ENCODE measurements around the gene SNRPA1. TPM values are rescaled to one million over a fixed set of nuclear protein-coding genes. Genes with fewer than 3 reads are reported as not detected.

SNRPA1 gene
- total and polyA plus RNA-seq, 3 donors from 2014 or later = 91.0 to 121 (median 91.1) TPM

DNA sequence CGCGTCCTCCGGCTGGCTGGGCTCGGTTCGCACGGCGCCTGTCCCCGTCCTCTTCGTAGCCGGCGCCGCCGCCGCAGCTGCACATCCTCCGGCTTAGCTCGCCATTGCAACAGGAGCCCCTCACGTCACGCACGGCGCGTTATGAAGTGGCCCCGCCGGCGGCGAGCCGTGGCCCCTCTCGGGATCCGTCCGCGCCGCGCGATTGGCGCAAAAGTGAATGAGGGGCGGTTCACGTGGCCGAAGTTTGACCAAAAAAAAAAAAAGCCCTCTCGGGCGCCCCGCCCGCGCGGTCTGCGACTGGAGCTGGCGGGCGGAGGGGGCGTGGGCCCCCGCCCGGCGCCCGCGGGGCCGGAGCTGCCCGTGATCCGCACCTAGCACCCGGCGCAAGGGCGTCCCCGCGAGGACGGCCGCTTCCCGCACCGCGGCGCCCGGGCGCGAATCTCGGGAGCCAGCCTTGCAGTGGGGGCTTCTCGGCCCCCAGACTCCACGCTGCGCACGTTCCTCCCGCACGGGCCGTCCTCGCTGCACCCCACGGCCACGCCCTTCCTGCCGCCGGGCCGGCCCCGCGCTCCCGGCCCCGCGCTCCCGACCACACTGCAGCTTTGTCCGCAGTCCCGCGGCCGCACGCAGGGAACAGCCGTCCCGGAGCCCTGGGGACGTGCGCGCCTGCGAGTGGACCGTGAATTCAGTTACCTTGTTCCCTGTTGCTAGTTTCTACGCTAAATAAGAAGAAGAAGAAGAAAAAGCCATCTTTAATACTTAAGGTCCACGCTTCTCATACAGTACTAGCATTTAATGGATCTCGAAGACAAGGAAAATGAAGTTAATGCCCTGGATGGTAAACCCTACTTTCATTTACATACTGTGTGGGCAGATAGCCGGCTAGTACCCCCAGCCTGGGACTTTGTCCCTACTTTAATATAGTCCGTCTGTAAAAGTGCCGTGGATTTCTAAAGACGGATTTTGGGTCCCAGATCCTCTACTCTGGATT, 42.9 kb downstream of the SNRPA1 start, which contains the start of gene CHSY1:
Gene CHSY1 (minus strand): TSS at position 219 of the 991 bp plus-strand sequence. CDS start 592 bp downstream, outside the sequence.
- 1 to 3% methylated on average over 16 to 83 of the region's 108 CpGs for WGBS, 2 donors
- Histone ChIP-seq H3K27ac (peak within 1 kb of the TSS; percentile 90 to 92), H3K4me1 (peaks cover 37% of the 10 kb centered on the region), H3K27me3 (no peaks in the 10 kb centered on the region), H3K36me3 (ENCODE audit: low read depth, missing control alignments) (no peaks in the 10 kb centered on the region), H3K4me3 (peak within 1 kb of the TSS; percentile 78 to 82), H3K9me3 (no peaks in the 10 kb centered on the region)
- intact Hi-C loops (cut with DNase I; ENCODE audit: low total_unique reads) = loop anchor here (5.0 to 10.0 kb wide), 3 partner anchors 65 to 235 kb away; no protein-coding TSS in a partner anchor
- peak; percentile 66 for TF ChIP-seq POLR2A (IDR thresholded peaks at IDR 0.05)
- TF ChIP-seq, protein P1, sequence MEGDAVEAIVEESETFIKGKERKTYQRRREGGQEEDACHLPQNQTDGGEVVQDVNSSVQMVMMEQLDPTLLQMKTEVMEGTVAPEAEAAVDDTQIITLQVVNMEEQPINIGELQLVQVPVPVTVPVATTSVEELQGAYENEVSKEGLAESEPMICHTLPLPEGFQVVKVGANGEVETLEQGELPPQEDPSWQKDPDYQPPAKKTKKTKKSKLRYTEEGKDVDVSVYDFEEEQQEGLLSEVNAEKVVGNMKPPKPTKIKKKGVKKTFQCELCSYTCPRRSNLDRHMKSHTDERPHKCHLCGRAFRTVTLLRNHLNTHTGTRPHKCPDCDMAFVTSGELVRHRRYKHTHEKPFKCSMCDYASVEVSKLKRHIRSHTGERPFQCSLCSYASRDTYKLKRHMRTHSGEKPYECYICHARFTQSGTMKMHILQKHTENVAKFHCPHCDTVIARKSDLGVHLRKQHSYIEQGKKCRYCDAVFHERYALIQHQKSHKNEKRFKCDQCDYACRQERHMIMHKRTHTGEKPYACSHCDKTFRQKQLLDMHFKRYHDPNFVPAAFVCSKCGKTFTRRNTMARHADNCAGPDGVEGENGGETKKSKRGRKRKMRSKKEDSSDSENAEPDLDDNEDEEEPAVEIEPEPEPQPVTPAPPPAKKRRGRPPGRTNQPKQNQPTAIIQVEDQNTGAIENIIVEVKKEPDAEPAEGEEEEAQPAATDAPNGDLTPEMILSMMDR (IDR thresholded peaks at IDR 0.05) = peak in 1 of 3 experiments; percentile 33
- peak; percentile 95 for DNase-seq

DNA sequence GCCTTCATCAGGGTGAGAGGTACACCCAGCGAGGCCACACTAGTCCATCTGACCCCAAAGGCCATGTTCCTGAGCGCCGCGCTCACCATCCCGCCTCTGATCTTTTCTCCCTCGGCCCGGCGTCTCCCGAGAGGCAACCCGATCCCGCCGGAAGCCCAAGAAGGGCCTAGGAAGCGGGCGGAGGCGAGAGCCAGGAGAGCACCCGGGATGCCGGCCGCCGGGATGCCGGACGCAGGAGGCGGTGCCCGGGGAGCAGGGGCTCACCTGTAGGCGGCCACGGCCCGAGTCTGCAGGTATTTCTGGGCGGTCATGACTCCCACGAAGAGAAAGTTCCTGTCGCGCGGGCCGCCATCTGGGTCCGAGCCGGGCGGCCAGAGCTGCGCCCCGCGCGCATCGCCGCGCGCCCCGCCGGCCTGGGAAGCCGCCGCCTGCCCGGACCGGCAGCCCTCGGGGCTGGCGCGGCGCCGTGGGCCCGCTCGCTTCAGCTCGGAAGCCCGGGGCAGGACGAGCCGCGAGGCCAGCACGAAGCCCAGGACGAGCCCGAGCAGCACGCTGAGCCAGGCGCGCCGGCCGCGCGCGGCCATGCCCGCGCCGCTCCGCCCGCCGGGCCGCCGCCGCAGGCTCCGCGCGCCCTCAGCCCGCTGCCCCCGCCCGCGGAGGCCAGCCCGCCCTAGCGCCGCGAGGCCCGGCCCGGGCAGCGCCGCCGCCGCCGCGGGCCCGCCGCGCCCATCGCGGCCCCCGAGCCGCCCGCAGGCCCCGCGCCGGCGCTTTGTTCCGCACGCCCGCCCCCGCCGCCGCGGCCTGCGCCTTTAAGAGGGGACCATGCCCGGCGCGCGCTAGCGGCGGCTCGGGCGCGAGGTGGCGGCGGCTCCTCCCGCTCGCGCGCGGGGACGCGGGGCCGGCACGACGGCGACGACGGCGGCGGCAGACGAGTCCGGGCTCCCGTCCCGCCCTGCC, 43.9 kb downstream of the SNRPA1 start:
- 0% methylated on average over 59 of the region's 150 CpGs; no CpG with 5 or more reads in 1 of the 2 donors for WGBS, 2 donors
- H3K27me3 ChIP-seq = no peaks in the 10 kb centered on the region
- no peaks in the 10 kb centered on the region for H3K9me3 ChIP-seq
- intact Hi-C loops (cut with DNase I; ENCODE audit: low total_unique reads) = loop anchor here (5.0 to 10.0 kb wide), 3 partner anchors 64 to 234 kb away; no protein-coding TSS in a partner anchor
- peaks cover 42% of the 10 kb centered on the region for H3K4me1 ChIP-seq
- H3K4me3 ChIP-seq = peak overlapping the region; percentile 78 to 82
- DNase-seq = no peak
- no peak for TF ChIP-seq POLR2A (IDR thresholded peaks at IDR 0.05)
- TF ChIP-seq, protein P1 (IDR thresholded peaks at IDR 0.05) = no peak
- H3K27ac ChIP-seq = peak overlapping the region; percentile 90 to 92
- no peaks in the 10 kb centered on the region for H3K36me3 ChIP-seq (ENCODE audit: low read depth, missing control alignments)

DNA sequence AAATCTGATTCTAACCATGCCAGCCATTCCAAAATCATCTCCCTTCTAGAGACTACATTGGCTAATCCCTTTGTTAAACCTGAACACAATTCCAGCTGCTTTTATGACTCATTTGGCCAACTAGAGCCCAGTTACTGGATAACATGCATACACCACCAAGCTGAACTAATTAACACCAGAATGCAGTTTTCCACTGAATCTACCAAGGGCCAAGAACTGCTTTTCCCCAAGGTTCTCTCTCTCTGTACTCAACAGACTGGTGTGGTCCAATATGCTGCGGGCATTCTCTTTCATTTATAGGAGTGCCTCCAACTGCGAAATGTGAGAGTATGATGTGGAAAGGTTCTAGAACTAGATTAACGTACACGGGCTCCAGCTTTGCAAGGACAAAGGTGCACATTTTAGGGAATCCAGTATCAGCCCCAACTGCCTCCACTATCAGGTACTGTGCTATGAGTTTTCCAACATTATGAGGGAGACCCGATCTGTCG, 44.7 kb downstream of the SNRPA1 start:
- DNase-seq = no peak
- no peak for TF ChIP-seq POLR2A (IDR thresholded peaks at IDR 0.05)
- TF ChIP-seq, protein P1 (IDR thresholded peaks at IDR 0.05) = no peak
- H3K36me3 ChIP-seq (ENCODE audit: low read depth, missing control alignments) = no peaks in the 10 kb centered on the region
- H3K27me3 ChIP-seq = no peaks in the 10 kb centered on the region
- intact Hi-C loops (cut with DNase I; ENCODE audit: low total_unique reads) = loop anchor here (5.0 to 10.0 kb wide), 3 partner anchors 63 to 233 kb away; no protein-coding TSS in a partner anchor
- peak overlapping the region; percentile 78 to 82 for H3K4me3 ChIP-seq
- H3K9me3 ChIP-seq = no peaks in the 10 kb centered on the region
- peaks cover 42% of the 10 kb centered on the region for H3K4me1 ChIP-seq
- peak overlapping the region; percentile 86 to 92 for H3K27ac ChIP-seq
- WGBS, 2 donors = 0 to 4% methylated on average over 2 to 6 of the region's 6 CpGs

DNA sequence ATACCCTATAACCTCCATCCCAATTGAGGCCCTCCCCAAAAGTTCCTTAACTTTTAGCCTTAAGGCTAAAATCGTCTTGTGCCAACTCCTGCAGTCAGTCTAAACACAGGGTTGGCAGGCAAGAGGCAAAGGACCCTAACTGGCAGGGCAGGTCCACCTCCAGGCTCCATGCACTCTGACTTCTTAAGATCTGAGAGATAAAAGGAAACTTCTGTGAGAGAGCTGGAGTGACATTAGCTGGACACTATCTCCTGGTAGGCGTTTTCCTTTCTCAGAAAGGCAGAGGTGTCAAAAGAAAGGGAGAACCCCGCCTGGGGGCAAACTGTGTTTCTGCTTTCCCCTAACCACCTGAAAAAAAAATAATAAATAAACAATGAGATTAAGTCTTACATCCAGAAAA, 46.8 kb downstream of the SNRPA1 start:
- Histone ChIP-seq H3K36me3 (ENCODE audit: low read depth, missing control alignments) (no peaks in the 10 kb centered on the region), H3K9me3 (no peaks in the 10 kb centered on the region), H3K27ac (peak overlapping the region in 1 of 2 donors; percentile 68), H3K4me3 (no peak overlapping the region), H3K27me3 (no peaks in the 10 kb centered on the region), H3K4me1 (peaks cover 52% of the 10 kb centered on the region)
- WGBS, 2 donors = 36 to 41% methylated on average over 3 of the region's 3 CpGs
- no peak for DNase-seq
- intact Hi-C loops (cut with DNase I; ENCODE audit: low total_unique reads) = no loop called here
- TF ChIP-seq, protein P1 (IDR thresholded peaks at IDR 0.05) = no peak
- no peak for TF ChIP-seq POLR2A (IDR thresholded peaks at IDR 0.05)

All from testis (tissue), 3 donors.